Measurements from ENCODE around the gene NDUFC2. TPM values are rescaled to one million over a fixed set of nuclear protein-coding genes. Genes with fewer than 3 reads are reported as not detected.

The NDUFC2 gene
- total and polyA plus RNA-seq, 2 donors (not counting 3 experiments of a cell fraction or from before 2014, with no cell fraction given): 226 to 318 TPM

- ChIA-PET CTCF (interaction anchor here (2.9 kb wide), 1 partner anchor 11 kb away, joined by 12 read pairs; the partner anchor contains the start of gene NDUFC2), POLR2A (no interaction called here)
- H3K27ac ChIP-seq (ENCODE audit: insufficient read depth, low read depth, low read length): no peak overlapping the region
- no peaks in the 10 kb centered on the region for H3K27me3 ChIP-seq (ENCODE audit: control insufficient read depth in 2 of 2, insufficient read depth in 2 of 2, low read length in 2 of 2)
- H3K9me1 ChIP-seq (replicated peaks; ENCODE audit: control insufficient read depth, extremely low read depth, insufficient read depth, low read length): no peaks in the 10 kb centered on the region
- peaks cover 10% of the 10 kb centered on the region for H3K79me2 ChIP-seq (ENCODE audit: control insufficient read depth, insufficient read depth, low read length)
- DNase-seq (ENCODE audit: low read depth, low spot score) (no peak), FAIRE-seq (no peak)
- peaks cover 8 to 10% of the 10 kb centered on the region in 2 experiments for H3K36me3 ChIP-seq (ENCODE audit: control insufficient read depth in 2 of 2, extremely low read depth in 1 of 2, insufficient read depth in 2 of 2, low read length in 2 of 2)
- H3K9me3 ChIP-seq (replicated peaks; ENCODE audit: control insufficient read depth, insufficient read depth, low read length): no peaks in the 10 kb centered on the region
- no peak for TF ChIP-seq FOS (IDR thresholded peaks at IDR 0.05; ENCODE audit: borderline replicate concordance, insufficient read depth, low read length)
- H2AFZ ChIP-seq (ENCODE audit: low read depth, low read length): no peak overlapping the region
- H3K4me1 ChIP-seq (ENCODE audit: control insufficient read depth, extremely low read depth, insufficient read depth, low read length): peaks cover 4% of the 10 kb centered on the region
- dilution Hi-C loops (cut with MboI; ENCODE audit: extremely low pct_ligation_motif_present, low sequenced_read_pairs): no loop called here
- intact Hi-C loops (cut with micrococcal nuclease): no loop called here
- no peak overlapping the region for H3K4me2 ChIP-seq (ENCODE audit: insufficient read depth, low read length)
- no peak overlapping the region for H3K4me3 ChIP-seq (replicated peaks in 1 of 3; ENCODE audit: insufficient read depth in 1 of 3, low read depth in 1 of 3, low read length in 3 of 3)
- no TSS peak for BruUV-seq (replicated peaks)
- H4K20me1 ChIP-seq (replicated peaks; ENCODE audit: control insufficient read depth, extremely low read depth, insufficient read depth, low read length): no peaks in the 10 kb centered on the region
- no peak overlapping the region for H3K9ac ChIP-seq (replicated peaks; ENCODE audit: extremely low read depth, insufficient read depth, low read length)
These were observed 12.0 kb downstream of the NDUFC2 start for GRCh38 chr11:78067704-78068103.

- ChIA-PET CTCF (no interaction called here), POLR2A (no interaction called here)
- Histone ChIP-seq H2AFZ (ENCODE audit: low read depth, low read length) (no peak overlapping the region), H3K79me2 (ENCODE audit: control insufficient read depth, insufficient read depth, low read length) (peaks cover 2% of the 10 kb centered on the region), H3K4me3 (replicated peaks in 1 of 3; ENCODE audit: insufficient read depth in 1 of 3, low read depth in 1 of 3, low read length in 3 of 3) (no peak overlapping the region), H3K9me3 (replicated peaks; ENCODE audit: control insufficient read depth, insufficient read depth, low read length) (no peaks in the 10 kb centered on the region), H4K20me1 (replicated peaks; ENCODE audit: control insufficient read depth, extremely low read depth, insufficient read depth, low read length) (no peaks in the 10 kb centered on the region), H3K36me3 (ENCODE audit: control insufficient read depth in 2 of 2, extremely low read depth in 1 of 2, insufficient read depth in 2 of 2, low read length in 2 of 2) (peaks cover 7 to 8% of the 10 kb centered on the region in 2 experiments), H3K4me1 (ENCODE audit: control insufficient read depth, extremely low read depth, insufficient read depth, low read length) (no peaks in the 10 kb centered on the region), H3K9ac (replicated peaks; ENCODE audit: extremely low read depth, insufficient read depth, low read length) (no peak overlapping the region), H3K9me1 (replicated peaks; ENCODE audit: control insufficient read depth, extremely low read depth, insufficient read depth, low read length) (no peaks in the 10 kb centered on the region), H3K4me2 (ENCODE audit: insufficient read depth, low read length) (no peak overlapping the region), H3K27ac (ENCODE audit: insufficient read depth, low read depth, low read length) (no peak overlapping the region), H3K27me3 (ENCODE audit: control insufficient read depth in 2 of 2, insufficient read depth in 2 of 2, low read length in 2 of 2) (no peaks in the 10 kb centered on the region)
- DNase-seq (ENCODE audit: low read depth, low spot score) (no peak), FAIRE-seq (no peak)
- no TSS peak for BruUV-seq (replicated peaks)
- no peak for TF ChIP-seq EZH2 (IDR thresholded peaks at IDR 0.05; ENCODE audit: borderline replicate concordance, low read depth, low read length, severe bottlenecking)
- TF ChIP-seq CTCF (IDR thresholded peaks at IDR 0.05; ENCODE audit: extremely low read depth in 1 of 2, insufficient read depth in 1 of 2, low read depth in 1 of 2, low read length in 2 of 2): no peak
- no peak for TF ChIP-seq MAX (IDR thresholded peaks at IDR 0.05; ENCODE audit: insufficient read depth, insufficient read length)
- no peak for TF ChIP-seq GATA2 (IDR thresholded peaks at IDR 0.05; ENCODE audit: insufficient read depth, insufficient read length, low read depth, low read length)
- TF ChIP-seq FOS (IDR thresholded peaks at IDR 0.05; ENCODE audit: borderline replicate concordance, insufficient read depth, low read length): no peak
- TF ChIP-seq POLR2AphosphoS5 (IDR thresholded peaks at IDR 0.05; ENCODE audit: insufficient read depth, low read depth, low read length): no peak
- TF ChIP-seq JUN (IDR thresholded peaks at IDR 0.05; ENCODE audit: borderline replicate concordance, insufficient read depth, insufficient read length, low read depth): no peak
- TF ChIP-seq MYC (IDR thresholded peaks at IDR 0.05; ENCODE audit: low read depth, low read length): no peak
- no peak for TF ChIP-seq POLR2A (IDR thresholded peaks at IDR 0.05; ENCODE audit: low read depth, low read length)
- dilution Hi-C loops (cut with MboI; ENCODE audit: extremely low pct_ligation_motif_present, low sequenced_read_pairs): no loop called here
- intact Hi-C loops (cut with micrococcal nuclease): no loop called here
These were observed 13.2 kb downstream of the NDUFC2 start for GRCh38 chr11:78066471-78066870.

Measured in endothelial cell of umbilical vein (primary cell).